Astrocyte of the hippocampus (primary cell): Measurements from ENCODE around the gene TMEM95.

Experiments
- DNase-seq: peaks from one replicate; pipeline ENCODE4 v3.0.0; 2011; ENCODE audit warnings: low read depth, low spot score

Gene TMEM95

GRCh38 chr17:7374353-7374752, 19.4 kb downstream of the TMEM95 start:
- no peak for DNase-seq

GRCh38 chr17:7379134-7379533, 24.2 kb downstream of the TMEM95 start:
- DNase-seq = no peak

GRCh38 chr17:7380321-7380720, 25.4 kb downstream of the TMEM95 start:
- peak; percentile 71 for DNase-seq

- peak; percentile 24 for DNase-seq
These were observed 26.1 kb downstream of the TMEM95 start, which contains the start of gene TNK1 for GRCh38 chr17:7380855-7381683. Gene TNK1 (plus strand): TSS chr17:7381089. CDS start chr17:7382927, 1,838 bp downstream.

GRCh38 chr17:7382901-7383300, 27.9 kb downstream of the TMEM95 start:
- DNase-seq = no peak

- DNase-seq = no peak
These were observed 28.4 kb downstream of the TMEM95 start for GRCh38 chr17:7383371-7383741.

GRCh38 chr17:7383742-7384488, 29.0 kb downstream of the TMEM95 start:
- peak; percentile 81 for DNase-seq

- DNase-seq = no peak
These were observed 29.6 kb downstream of the TMEM95 start for GRCh38 chr17:7384489-7385081.

GRCh38 chr17:7388856-7389255, 33.9 kb downstream of the TMEM95 start:
- no peak for DNase-seq

GRCh38 chr17:7389924-7390910, 35.3 kb downstream of the TMEM95 start:
- DNase-seq = no peak

GRCh38 chr17:7391307-7391706, 36.4 kb downstream of the TMEM95 start:
- DNase-seq = no peak

GRCh38 chr17:7392696-7393612, 38.0 kb downstream of the TMEM95 start:
- DNase-seq = no peak

- DNase-seq = peak; percentile 39
These were observed 38.9 kb downstream of the TMEM95 start for GRCh38 chr17:7393613-7394451.

GRCh38 chr17:7394452-7395191, 39.7 kb downstream of the TMEM95 start, which contains the start of gene PLSCR3:
Gene PLSCR3 (minus strand): TSS chr17:7394525. CDS start chr17:7394110, 415 bp downstream.
- DNase-seq = peak; percentile 94

GRCh38 chr17:7396147-7396546, 41.2 kb downstream of the TMEM95 start:
- no peak for DNase-seq

GRCh38 chr17:7398612-7399011, 43.7 kb downstream of the TMEM95 start:
- no peak for DNase-seq

GRCh38 chr17:7403043-7403726, 48.2 kb downstream of the TMEM95 start:
- DNase-seq = no peak

GRCh38 chr17:7403727-7403976, 48.7 kb downstream of the TMEM95 start:
- DNase-seq = no peak
